HepG2 (cell line): ENCODE data around the gene P2RY6. TPM values are rescaled to one million over a fixed set of nuclear protein-coding genes. Genes with fewer than 3 reads are reported as not detected.

Experiments used
- CCAR2 ChIP-seq: fragments of 200-400 bp; formaldehyde crosslinking; optimal IDR thresholded peaks from 2 replicates; pipeline ENCODE3; 2018; ENCODE audit warnings: low read depth, mild to moderate bottlenecking, low read length, moderate library complexity
- DNMT3B ChIP-seq: conservative IDR thresholded peaks from 2 replicates; pipeline ENCODE4 v1.6.1; 2016; ENCODE audit warnings: missing biosample characterization, control low read depth
- GFI1 ChIP-seq: sonication (generic); formaldehyde crosslinking; IDR thresholded peaks from 2 replicates; pipeline ENCODE4 v1.5.0; 2020; ENCODE audit warnings: missing genetic modification reagents, mild to moderate bottlenecking, borderline replicate concordance
- HMG20B ChIP-seq: conservative IDR thresholded peaks from 2 replicates; pipeline ENCODE4 v1.6.1; 2016; ENCODE audit warnings: missing genetic modification reagents, missing compliant biosample characterization
- HNRNPUL1 ChIP-seq: fragments of 200-400 bp; formaldehyde crosslinking; IDR thresholded peaks from 2 replicates; pipeline ENCODE4 v1.6.1; 2017; ENCODE audit warnings: low read depth, mild to moderate bottlenecking, low read length, moderate library complexity
- KDM2A ChIP-seq: sonication (generic); formaldehyde crosslinking; IDR thresholded peaks from 2 replicates; pipeline ENCODE4 v1.4.0; 2020; ENCODE audit warnings: low read depth, missing genetic modification reagents, borderline replicate concordance
- KLF9 ChIP-seq: IDR thresholded peaks from 2 replicates; pipeline ENCODE4 v1.6.1; 2016; ENCODE audit warnings: low read depth
- MATR3 ChIP-seq: sonication (generic); formaldehyde crosslinking; IDR thresholded peaks from 2 replicates; pipeline ENCODE4 v1.4.0; 2020; ENCODE audit warnings: missing genetic modification reagents
- PITX1 ChIP-seq: sonication (generic); formaldehyde crosslinking; IDR thresholded peaks from 2 replicates; pipeline ENCODE4 v1.5.1; 2020; ENCODE audit warnings: mild to moderate bottlenecking, missing genetic modification reagents
- SMYD3 ChIP-seq: sonication (generic); formaldehyde crosslinking; IDR thresholded peaks from 2 replicates; pipeline ENCODE4 v1.8.1; 2023; ENCODE audit warnings: mild to moderate bottlenecking, missing genetic modification reagents
- SRF ChIP-seq: IDR thresholded peaks from 2 replicates; pipeline ENCODE4 v1.6.1; 2011; ENCODE audit warnings: mild to moderate bottlenecking, low read depth, low read length, moderate library complexity
- SRY ChIP-seq: sonication (generic); formaldehyde crosslinking; IDR thresholded peaks from 2 replicates; pipeline ENCODE4 v1.8.0; 2022; ENCODE audit warnings: mild to moderate bottlenecking, missing genetic modification reagents
- ZIK1 ChIP-seq: sonication (generic); formaldehyde crosslinking; IDR thresholded peaks from 2 replicates; pipeline ENCODE4 v1.5.0; 2020; ENCODE audit warnings: mild to moderate bottlenecking, low read depth, missing genetic modification reagents, borderline replicate concordance
- ZNF230 ChIP-seq: sonication (generic); formaldehyde crosslinking; IDR thresholded peaks from 2 replicates; pipeline ENCODE4 v1.4.0; 2020; ENCODE audit warnings: mild to moderate bottlenecking, missing genetic modification reagents
- ZNF543 ChIP-seq: sonication (generic); formaldehyde crosslinking; IDR thresholded peaks from 2 replicates; pipeline ENCODE4 v1.4.0; 2020; ENCODE audit warnings: mild to moderate bottlenecking, missing genetic modification reagents
- ZNF558 ChIP-seq: sonication (generic); formaldehyde crosslinking; IDR thresholded peaks from 2 replicates; pipeline ENCODE4 v1.9.0; 2022; ENCODE audit warnings: mild to moderate bottlenecking, missing genetic modification reagents, borderline replicate concordance
- polyA plus RNA-seq, 8 experiments: library from polyadenylated mRNA; depleted of rRNA in 3 of 8; stranded (reverse) in 7 of 8; unstranded in 1 of 8; fragments of >200 nt; fragmentation: Illumina TruSeq in 4 of 8; extraction: Trizol in 4 of 8; gene quantifications; 2 replicates each; pipeline versions ENCODE4 v1.2.1 to v1.2.3, GENCODE V29; 2011 to 2016; ENCODE audit warnings: low read depth in 4 of 8, missing spikeins in 1 of 8, mixed read lengths in 1 of 8; ENCODE audit not compliant: insufficient read depth in 1 of 8
- total RNA-seq, 5 experiments: library from RNA; depleted of rRNA; stranded (reverse); fragments of >200 nt; fragmentation: Illumina TruSeq; extraction: Trizol; gene quantifications; 2 replicates each; pipeline ENCODE4 v1.2.3, GENCODE V29; 2016; ENCODE audit warnings: low read depth in 1 of 5
- TF ChIP-seq, protein P1 (sequence below): sonication (generic); formaldehyde crosslinking; IDR thresholded peaks from 2 replicates; pipeline ENCODE4 v1.8.0; 2022; ENCODE audit warnings: mild to moderate bottlenecking, missing genetic modification reagents, moderate library complexity
- TF ChIP-seq, protein P2 (sequence below): sonication (generic); formaldehyde crosslinking; IDR thresholded peaks from 2 replicates; pipeline ENCODE4 v1.5.1; 2020; ENCODE audit warnings: mild to moderate bottlenecking, moderate library complexity, missing genetic modification reagents
- TF ChIP-seq, protein P3 (sequence below): sonication (generic); formaldehyde crosslinking; IDR thresholded peaks from 2 replicates; pipeline ENCODE4 v1.4.0; 2020; ENCODE audit warnings: mild to moderate bottlenecking, low read depth, missing genetic modification reagents
- TF ChIP-seq, protein P4 (sequence below): sonication (generic); formaldehyde crosslinking; IDR thresholded peaks from 2 replicates; pipeline ENCODE4 v1.4.0; 2020; ENCODE audit warnings: missing genetic modification reagents
- TF ChIP-seq, protein P5 (sequence below): sonication (generic); formaldehyde crosslinking; IDR thresholded peaks from 2 replicates; pipeline ENCODE4 v1.4.0; 2020; ENCODE audit warnings: missing genetic modification reagents

P2RY6 gene
- total and polyA plus RNA-seq, 2 of the 13 experiments (the other 11 are each of a cell fraction or from before 2014, with no cell fraction given) = 0.09 to 0.29 TPM

DNA sequence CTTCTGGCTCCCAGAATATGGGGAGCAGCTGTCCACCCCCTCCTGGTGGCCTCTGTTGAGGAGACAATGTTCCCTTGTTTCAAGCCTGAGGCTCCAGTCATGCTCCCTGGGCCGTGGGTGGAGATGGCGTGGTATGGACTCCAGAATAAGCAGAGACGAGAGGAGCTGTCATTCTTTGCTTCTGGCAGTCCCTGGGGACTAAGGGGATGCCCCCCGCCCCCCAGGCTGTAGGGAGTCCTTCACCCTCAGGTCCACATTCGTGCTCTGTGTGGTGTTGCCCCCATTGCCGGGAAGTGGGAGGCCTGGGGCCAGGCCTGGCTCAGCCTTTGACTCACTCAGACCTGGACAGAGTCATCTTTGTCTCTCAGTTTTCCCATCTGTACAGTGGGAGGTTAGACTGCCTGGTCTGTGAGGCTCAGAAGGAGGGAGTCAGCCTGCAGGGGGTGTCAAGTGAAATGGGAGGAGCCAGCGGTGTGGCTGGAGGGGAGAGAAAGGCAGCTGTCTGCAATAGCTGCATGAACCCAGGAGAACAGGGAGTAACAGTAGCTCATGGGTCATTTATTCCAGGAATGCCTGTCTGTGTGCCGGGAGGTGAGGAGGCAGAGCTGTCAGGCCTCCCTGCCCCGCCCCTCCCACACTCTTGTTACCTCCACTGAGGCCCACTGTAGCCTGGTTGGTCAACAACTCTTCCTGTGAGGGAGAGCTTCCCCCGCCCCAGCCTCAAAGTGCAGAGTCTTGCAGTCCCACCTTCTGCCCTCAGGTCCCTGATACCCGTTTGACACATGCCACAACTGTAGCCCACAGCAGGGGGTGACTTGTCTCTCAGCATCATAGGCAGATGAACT lies 42.2 kb downstream of the P2RY6 start (continued):
- TF ChIP-seq, protein P1, sequence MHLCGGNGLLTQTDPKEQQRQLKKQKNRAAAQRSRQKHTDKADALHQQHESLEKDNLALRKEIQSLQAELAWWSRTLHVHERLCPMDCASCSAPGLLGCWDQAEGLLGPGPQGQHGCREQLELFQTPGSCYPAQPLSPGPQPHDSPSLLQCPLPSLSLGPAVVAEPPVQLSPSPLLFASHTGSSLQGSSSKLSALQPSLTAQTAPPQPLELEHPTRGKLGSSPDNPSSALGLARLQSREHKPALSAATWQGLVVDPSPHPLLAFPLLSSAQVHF = no peak
- TF ChIP-seq CCAR2 = peak; percentile 19
- TF ChIP-seq, protein P2, sequence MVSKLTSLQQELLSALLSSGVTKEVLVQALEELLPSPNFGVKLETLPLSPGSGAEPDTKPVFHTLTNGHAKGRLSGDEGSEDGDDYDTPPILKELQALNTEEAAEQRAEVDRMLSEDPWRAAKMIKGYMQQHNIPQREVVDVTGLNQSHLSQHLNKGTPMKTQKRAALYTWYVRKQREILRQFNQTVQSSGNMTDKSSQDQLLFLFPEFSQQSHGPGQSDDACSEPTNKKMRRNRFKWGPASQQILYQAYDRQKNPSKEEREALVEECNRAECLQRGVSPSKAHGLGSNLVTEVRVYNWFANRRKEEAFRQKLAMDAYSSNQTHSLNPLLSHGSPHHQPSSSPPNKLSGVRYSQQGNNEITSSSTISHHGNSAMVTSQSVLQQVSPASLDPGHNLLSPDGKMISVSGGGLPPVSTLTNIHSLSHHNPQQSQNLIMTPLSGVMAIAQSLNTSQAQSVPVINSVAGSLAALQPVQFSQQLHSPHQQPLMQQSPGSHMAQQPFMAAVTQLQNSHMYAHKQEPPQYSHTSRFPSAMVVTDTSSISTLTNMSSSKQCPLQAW (CRISPR knock-in tag) = peak; percentile 76; the same call in 1 of the 2 replicates
- no peak for TF ChIP-seq PITX1 (CRISPR knock-in tag)
- no peak for TF ChIP-seq SMYD3 (CRISPR knock-in tag)
- TF ChIP-seq MATR3 (CRISPR knock-in tag) = no peak
- no peak for TF ChIP-seq DNMT3B (CRISPR knock-in tag)
- TF ChIP-seq, protein P3, sequence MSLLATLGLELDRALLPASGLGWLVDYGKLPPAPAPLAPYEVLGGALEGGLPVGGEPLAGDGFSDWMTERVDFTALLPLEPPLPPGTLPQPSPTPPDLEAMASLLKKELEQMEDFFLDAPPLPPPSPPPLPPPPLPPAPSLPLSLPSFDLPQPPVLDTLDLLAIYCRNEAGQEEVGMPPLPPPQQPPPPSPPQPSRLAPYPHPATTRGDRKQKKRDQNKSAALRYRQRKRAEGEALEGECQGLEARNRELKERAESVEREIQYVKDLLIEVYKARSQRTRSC (CRISPR knock-in tag) = no peak
- no peak for TF ChIP-seq ZNF230
- TF ChIP-seq ZNF543 (CRISPR knock-in tag) = 0 out of 2 replicates have a peak, but pooled peaks have one; percentile 67
- TF ChIP-seq, protein P4, sequence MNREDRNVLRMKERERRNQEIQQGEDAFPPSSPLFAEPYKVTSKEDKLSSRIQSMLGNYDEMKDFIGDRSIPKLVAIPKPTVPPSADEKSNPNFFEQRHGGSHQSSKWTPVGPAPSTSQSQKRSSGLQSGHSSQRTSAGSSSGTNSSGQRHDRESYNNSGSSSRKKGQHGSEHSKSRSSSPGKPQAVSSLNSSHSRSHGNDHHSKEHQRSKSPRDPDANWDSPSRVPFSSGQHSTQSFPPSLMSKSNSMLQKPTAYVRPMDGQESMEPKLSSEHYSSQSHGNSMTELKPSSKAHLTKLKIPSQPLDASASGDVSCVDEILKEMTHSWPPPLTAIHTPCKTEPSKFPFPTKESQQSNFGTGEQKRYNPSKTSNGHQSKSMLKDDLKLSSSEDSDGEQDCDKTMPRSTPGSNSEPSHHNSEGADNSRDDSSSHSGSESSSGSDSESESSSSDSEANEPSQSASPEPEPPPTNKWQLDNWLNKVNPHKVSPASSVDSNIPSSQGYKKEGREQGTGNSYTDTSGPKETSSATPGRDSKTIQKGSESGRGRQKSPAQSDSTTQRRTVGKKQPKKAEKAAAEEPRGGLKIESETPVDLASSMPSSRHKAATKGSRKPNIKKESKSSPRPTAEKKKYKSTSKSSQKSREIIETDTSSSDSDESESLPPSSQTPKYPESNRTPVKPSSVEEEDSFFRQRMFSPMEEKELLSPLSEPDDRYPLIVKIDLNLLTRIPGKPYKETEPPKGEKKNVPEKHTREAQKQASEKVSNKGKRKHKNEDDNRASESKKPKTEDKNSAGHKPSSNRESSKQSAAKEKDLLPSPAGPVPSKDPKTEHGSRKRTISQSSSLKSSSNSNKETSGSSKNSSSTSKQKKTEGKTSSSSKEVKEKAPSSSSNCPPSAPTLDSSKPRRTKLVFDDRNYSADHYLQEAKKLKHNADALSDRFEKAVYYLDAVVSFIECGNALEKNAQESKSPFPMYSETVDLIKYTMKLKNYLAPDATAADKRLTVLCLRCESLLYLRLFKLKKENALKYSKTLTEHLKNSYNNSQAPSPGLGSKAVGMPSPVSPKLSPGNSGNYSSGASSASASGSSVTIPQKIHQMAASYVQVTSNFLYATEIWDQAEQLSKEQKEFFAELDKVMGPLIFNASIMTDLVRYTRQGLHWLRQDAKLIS = no peak
- TF ChIP-seq HMG20B (CRISPR knock-in tag) = no peak
- TF ChIP-seq GFI1 (CRISPR knock-in tag) = no peak; the same call in 1 of the 2 replicates
- TF ChIP-seq SRF = no peak
- 0 out of 2 replicates have a peak, but pooled peaks have one; percentile 63 for TF ChIP-seq KLF9 (CRISPR knock-in tag)
- TF ChIP-seq KDM2A (CRISPR knock-in tag) = no peak
- TF ChIP-seq, protein P5, sequence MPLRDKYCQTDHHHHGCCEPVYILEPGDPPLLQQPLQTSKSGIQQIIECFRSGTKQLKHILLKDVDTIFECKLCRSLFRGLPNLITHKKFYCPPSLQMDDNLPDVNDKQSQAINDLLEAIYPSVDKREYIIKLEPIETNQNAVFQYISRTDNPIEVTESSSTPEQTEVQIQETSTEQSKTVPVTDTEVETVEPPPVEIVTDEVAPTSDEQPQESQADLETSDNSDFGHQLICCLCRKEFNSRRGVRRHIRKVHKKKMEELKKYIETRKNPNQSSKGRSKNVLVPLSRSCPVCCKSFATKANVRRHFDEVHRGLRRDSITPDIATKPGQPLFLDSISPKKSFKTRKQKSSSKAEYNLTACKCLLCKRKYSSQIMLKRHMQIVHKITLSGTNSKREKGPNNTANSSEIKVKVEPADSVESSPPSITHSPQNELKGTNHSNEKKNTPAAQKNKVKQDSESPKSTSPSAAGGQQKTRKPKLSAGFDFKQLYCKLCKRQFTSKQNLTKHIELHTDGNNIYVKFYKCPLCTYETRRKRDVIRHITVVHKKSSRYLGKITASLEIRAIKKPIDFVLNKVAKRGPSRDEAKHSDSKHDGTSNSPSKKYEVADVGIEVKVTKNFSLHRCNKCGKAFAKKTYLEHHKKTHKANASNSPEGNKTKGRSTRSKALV = no peak
- TF ChIP-seq SRY = no peak
- no peak for TF ChIP-seq ZNF558
- TF ChIP-seq ZIK1 (CRISPR knock-in tag) = no peak
- TF ChIP-seq HNRNPUL1 = no peak
